ENCODE measurements around the gene PLP1.
"Not testable (repeated sequence)": the region's sequence is repeated elsewhere in the genome, so short reads cannot be mapped to it uniquely, and the experiment has no call there.

Gene PLP1

GRCh38 chrX:103780336-103781061, 3.9 kb downstream of the PLP1 start:
- no peak for DNase-seq (ENCODE audit: low read depth in 1 of 2, low spot score in 1 of 2)

GRCh38 chrX:103781062-103781402, 4.4 kb downstream of the PLP1 start:
- DNase-seq (ENCODE audit: low read depth in 1 of 2, low spot score in 1 of 2), result no peak

GRCh38 chrX:103781706-103782105, 5.1 kb downstream of the PLP1 start:
- DNase-seq (ENCODE audit: low read depth in 1 of 2, low spot score in 1 of 2), result no peak

DNA sequence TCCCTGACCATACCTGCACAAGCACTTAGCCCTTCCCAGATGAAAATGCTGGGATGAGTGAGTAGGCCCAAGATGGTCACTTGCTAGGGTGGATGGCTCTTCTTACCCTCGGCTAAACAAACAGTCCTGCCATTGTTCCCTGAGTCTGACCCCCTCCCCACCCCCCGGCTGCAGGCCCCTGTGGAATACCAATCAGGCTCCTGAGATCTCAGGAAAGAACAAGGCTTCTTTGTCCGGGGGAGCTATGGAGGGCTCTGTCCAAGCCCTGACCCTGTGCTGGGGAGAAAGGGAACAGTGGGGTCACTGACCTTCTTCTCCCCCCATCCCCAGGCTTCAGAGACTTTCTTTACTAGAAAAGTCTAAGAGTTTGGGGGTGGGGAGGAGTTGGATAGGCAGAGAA, 6.0 kb downstream of the PLP1 start:
- no peak for DNase-seq (ENCODE audit: low read depth in 1 of 2, low spot score in 1 of 2)

DNA sequence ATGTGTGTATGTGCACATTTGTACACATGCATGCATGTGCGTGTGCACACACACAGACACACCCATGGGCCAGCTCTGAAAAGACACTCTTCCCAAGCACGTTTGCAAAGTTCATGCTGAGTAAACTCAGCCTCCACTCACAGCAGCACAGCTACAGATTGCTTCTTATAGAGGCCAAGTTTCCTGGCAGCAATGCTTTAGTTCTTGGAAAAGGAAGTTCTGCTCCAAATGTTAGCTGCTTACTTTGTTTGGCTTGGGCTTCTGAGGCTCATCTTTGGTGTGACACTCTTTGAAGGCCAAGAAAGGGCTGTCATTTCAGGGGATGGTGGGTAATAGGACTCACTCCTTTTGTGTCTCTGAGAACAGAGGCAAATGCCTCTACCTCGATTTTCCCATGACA, 6.6 kb downstream of the PLP1 start:
- DNase-seq (ENCODE audit: low read depth in 1 of 2, low spot score in 1 of 2), result no peak

- DNase-seq (ENCODE audit: low read depth in 1 of 2, low spot score in 1 of 2), result no peak
These were observed 7.3 kb downstream of the PLP1 start for GRCh38 chrX:103783971-103784370.

DNA sequence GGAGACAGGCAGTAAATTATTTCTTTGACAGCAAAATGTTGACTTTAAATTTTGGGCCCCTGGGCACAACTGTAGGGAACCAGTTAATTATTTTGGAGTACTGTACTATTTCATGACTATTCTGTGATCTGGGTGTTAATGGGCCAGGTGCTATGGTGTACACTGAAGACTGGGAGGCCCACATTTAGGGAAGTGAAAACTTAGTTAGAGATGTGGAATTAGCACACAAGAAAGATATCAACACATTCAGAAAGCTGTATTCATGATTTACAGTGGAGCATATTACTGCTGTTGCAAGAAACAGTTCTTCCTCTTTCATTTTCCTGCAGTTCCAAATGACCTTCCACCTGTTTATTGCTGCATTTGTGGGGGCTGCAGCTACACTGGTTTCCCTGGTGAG, 12.4 kb downstream of the PLP1 start:
- no peak for DNase-seq (ENCODE audit: low read depth in 1 of 2, low spot score in 1 of 2)

DNA sequence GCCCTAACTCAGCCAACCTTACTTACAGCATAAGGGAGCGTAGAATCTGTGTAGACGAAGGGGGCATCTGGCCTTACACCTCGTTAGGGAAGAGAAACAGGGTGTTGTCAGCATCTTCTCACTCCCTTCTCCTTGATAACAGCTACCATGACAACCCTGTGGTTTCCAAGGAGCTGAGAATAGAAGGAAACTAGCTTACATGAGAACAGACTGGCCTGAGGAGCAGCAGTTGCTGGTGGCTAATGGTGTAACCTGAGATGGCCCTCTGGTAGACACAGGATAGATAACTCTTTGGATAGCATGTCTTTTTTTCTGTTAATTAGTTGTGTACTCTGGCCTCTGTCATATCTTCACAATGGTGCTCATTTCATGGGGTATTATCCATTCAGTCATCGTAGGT, 14.6 kb downstream of the PLP1 start:
- DNase-seq (ENCODE audit: low read depth in 1 of 2, low spot score in 1 of 2), result no peak

- no peak for DNase-seq (ENCODE audit: low read depth in 1 of 2, low spot score in 1 of 2)
These were observed 15.3 kb downstream of the PLP1 start for GRCh38 chrX:103791826-103792485.

GRCh38 chrX:103792916-103793544, 16.4 kb downstream of the PLP1 start:
- no peak for DNase-seq (ENCODE audit: low read depth in 1 of 2, low spot score in 1 of 2)

DNA sequence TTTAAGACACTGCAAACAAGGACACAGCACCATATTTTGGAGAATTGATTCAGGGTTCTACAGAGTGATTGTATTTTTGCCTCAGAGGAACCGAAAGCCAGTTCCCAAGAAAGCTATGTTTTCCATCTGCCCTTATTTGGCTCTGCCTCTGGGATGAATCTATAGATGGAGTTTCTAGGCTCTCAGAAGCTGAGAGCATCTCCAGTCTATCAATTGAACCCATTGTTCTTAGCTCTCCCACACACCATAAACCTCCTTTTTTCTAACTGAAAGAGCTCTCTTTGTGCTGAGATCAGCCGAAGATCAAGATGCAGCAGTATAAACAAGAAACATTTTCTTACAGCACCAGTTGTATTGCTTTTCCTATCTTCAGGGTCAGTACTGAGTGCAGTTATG, 16.9 kb downstream of the PLP1 start:
- DNase-seq (ENCODE audit: low read depth in 1 of 2, low spot score in 1 of 2), result no peak

DNA sequence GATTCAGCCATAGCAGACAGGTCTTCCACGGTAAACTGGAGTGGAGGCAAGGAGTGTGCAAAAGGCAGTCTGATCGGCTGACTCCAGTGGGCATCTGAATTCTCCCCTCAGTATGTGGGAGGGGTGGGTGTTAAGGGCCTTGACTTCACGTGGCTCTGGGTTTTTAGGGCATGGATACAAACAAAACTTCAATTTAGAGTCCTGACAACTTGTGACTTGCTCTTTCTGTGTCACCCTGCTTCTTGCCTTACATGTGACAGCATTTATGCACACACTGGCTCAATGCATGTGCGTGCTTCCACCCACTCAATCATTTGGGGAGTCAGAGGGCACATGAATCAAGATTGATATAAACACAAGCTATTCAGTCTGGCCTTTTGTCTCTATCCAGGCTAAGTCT, 17.5 kb downstream of the PLP1 start:
- no peak for DNase-seq (ENCODE audit: low read depth in 1 of 2, low spot score in 1 of 2)

GRCh38 chrX:103797691-103798090, 21.1 kb downstream of the PLP1 start:
- no peak for DNase-seq (ENCODE audit: low read depth in 1 of 2, low spot score in 1 of 2)

- DNase-seq (ENCODE audit: low read depth in 1 of 2, low spot score in 1 of 2), result no peak
These were observed 23.7 kb downstream of the PLP1 start for GRCh38 chrX:103800318-103800717.

- no peak for DNase-seq (ENCODE audit: low read depth in 1 of 2, low spot score in 1 of 2)
These were observed 29.2 kb downstream of the PLP1 start for GRCh38 chrX:103805860-103806259.

DNA sequence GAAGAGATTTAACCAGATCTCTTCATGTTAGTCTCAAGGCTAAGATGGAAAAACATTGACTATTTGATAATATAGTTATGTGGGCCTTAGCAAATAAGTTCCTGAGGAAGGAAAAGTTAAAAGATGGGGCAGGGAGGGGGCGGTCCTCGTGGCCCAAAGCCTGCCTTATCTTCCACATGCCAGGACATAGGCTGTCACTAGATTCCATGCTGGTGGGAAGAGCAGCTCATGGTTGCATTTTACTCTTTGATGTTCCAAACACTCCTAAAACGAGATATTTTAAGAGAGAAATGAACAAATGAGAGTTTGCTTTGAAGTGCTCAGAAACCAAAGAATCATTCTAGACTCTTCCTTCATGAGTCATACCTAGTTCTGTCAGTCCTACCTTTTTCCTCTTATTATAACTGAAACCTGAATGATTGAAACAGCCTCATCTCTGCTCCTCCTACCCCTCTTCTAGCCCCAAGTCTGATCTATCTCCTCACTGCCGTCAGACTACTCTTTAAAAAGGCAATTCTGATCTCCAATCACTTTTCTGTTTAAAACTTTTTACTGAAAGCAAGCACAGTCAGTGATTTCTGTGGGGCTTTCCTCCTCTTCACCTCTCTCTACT, 30.3 kb downstream of the PLP1 start:
- no peak for DNase-seq (ENCODE audit: low read depth in 1 of 2, low spot score in 1 of 2)

GRCh38 chrX:103811858-103812257, 35.2 kb downstream of the PLP1 start:
- no peak for DNase-seq (ENCODE audit: low read depth in 1 of 2, low spot score in 1 of 2)

- not testable (repeated sequence) for DNase-seq (ENCODE audit: low read depth in 1 of 2, low spot score in 1 of 2)
These were observed 40.5 kb downstream of the PLP1 start for GRCh38 chrX:103817101-103817500.

DNA sequence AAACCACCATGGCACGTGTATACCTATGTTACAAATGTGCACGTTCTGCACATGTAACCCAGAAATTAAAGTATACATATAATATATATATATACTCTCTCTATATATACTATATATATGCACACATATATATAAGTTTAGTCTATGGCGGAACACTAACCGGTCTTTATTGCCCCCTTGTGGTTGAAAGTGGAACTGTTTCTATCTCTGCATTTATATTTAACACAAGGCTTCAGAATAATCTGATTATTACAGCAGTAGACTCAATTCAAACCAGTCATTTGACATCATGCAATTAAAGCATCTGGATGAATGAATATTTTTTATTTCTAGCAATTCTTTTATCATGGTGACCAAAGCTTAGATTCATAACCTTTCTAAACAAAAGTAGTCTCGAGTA, 40.9 kb downstream of the PLP1 start:
- DNase-seq (ENCODE audit: low read depth in 1 of 2, low spot score in 1 of 2), result no peak

- no peak for DNase-seq (ENCODE audit: low read depth in 1 of 2, low spot score in 1 of 2)
These were observed 42.4 kb downstream of the PLP1 start for GRCh38 chrX:103818842-103819619.

GRCh38 chrX:103820802-103821201, 44.2 kb downstream of the PLP1 start:
- DNase-seq (ENCODE audit: low read depth in 1 of 2, low spot score in 1 of 2), result not testable (repeated sequence)
